Body of pancreas (tissue), 4 donors: ENCODE results near the gene SPRING1. TPM values are rescaled to one million over a fixed set of nuclear protein-coding genes. Genes with fewer than 3 reads are reported as not detected.
"Not testable (repeated sequence)": the region's sequence is repeated elsewhere in the genome, so short reads cannot be mapped to it uniquely, and the experiment has no call there.

Experiments used
- ATAC-seq: fragments of 150-250 bp; one replicate; pipeline ENCODE4 v1.9.1; 2016
- DNase-seq, 4 donors: peaks; one replicate each; pipeline ENCODE4 v3.0.0-alpha.2; 2019
- H3K27ac ChIP-seq, 4 donors: fragments of 200-600 bp; sonication (generic); 1 replicate in 3 of 4; 2 replicates in 1 of 4; pipeline versions ENCODE4 v1.5.1 to v1.6.1; 2016 to 2019; ENCODE audit warnings: mild to moderate bottlenecking in 1 of 4, mixed read lengths in 1 of 4, moderate library complexity in 1 of 4
- H3K27me3 ChIP-seq, 2 donors: fragments of 200-600 bp; sonication (generic); one replicate each; pipeline ENCODE4 v1.6.0; 2016; ENCODE audit warnings: mild to moderate bottlenecking in 1 of 2
- H3K36me3 ChIP-seq, 2 donors: fragments of 200-600 bp; sonication (generic); replicated peaks in 1 of 2; 2 replicates each; pipeline ENCODE4 v1.5.1; 2016; ENCODE audit warnings: low read depth in 2 of 2; ENCODE audit not compliant: insufficient read depth in 1 of 2
- H3K4me1 ChIP-seq: fragments of 200-600 bp; sonication (generic); one replicate; pipeline ENCODE4 v1.6.0; 2016
- H3K4me3 ChIP-seq, 2 donors: fragments of 200-600 bp; sonication (generic); 1 replicate in 1 of 2; 2 replicates in 1 of 2; pipeline ENCODE4 v1.5.1; 2016 to 2019
- H3K9me3 ChIP-seq, 3 donors: fragments of 200-600 bp; sonication (generic); 1 replicate in 2 of 3; 2 replicates in 1 of 3; pipeline ENCODE4 v1.5.1; 2016
- CTCF ChIP-seq, 7 experiments: fragments of 450-650 bp in 4 of 7; fragments of 200-600 bp in 3 of 7; sonication (generic) in 3 of 7; IDR thresholded peaks; one replicate each; pipeline ENCODE4 v1.5.1; 2016 to 2019; ENCODE audit warnings: antibody characterized with exemption in 7 of 7
- POLR2A ChIP-seq, 3 donors: fragments of 450-650 bp; IDR thresholded peaks; one replicate each; pipeline ENCODE4 v1.6.1; 2016; ENCODE audit warnings: antibody characterized with exemption in 3 of 3, mild to moderate bottlenecking in 2 of 3
- WGBS, 2 donors: methylation state at CpG; one replicate each; pipeline ENCODE4 v1.1.5; 2017; 5-methylcytosine and 5-hydroxymethylcytosine counted together
- intact Hi-C: fragments of 100-400 bp; cut with DNase I; formaldehyde crosslinking; loops from one replicate; pipeline ENCODE4 v1.15.1; 2023
- total RNA-seq, 2 donors: library from RNA; depleted of rRNA; stranded (reverse); fragments of >200 nt; gene quantifications; one replicate each; pipeline ENCODE4 v1.1.0, GENCODE V29; 2016

Gene SPRING1
- total RNA-seq, 2 donors from 2014 or later = 9.1 to 9.9 TPM

- Histone ChIP-seq H3K36me3 (no peaks in the 10 kb centered on the region), H3K27me3 (no peaks in the 10 kb centered on the region), H3K4me3 (no peak overlapping the region), H3K27ac (no peak overlapping the region), H3K9me3 (no peaks in the 10 kb centered on the region), H3K4me1 (no peaks in the 10 kb centered on the region)
- no peak for TF ChIP-seq CTCF (IDR thresholded peaks at IDR 0.05)
- no peak for TF ChIP-seq POLR2A (IDR thresholded peaks at IDR 0.05)
- DNase-seq (no peak), ATAC-seq (no peak)
- intact Hi-C loops = no loop called here
- WGBS, 2 donors = 78 to 90% methylated on average over 4 of the region's 4 CpGs
These were observed 7.7 kb upstream of the SPRING1 start for GRCh38 chr12:116745554-116745953.

GRCh38 chr12:116744766-116745165 is 6.9 kb upstream of the SPRING1 start:
- H3K9me3 ChIP-seq = no peaks in the 10 kb centered on the region
- no peak for TF ChIP-seq CTCF (IDR thresholded peaks at IDR 0.05)
- no peak for TF ChIP-seq POLR2A (IDR thresholded peaks at IDR 0.05)
- no peaks in the 10 kb centered on the region for H3K27me3 ChIP-seq
- WGBS, 2 donors = 41 to 71% methylated on average over 3 of the region's 3 CpGs
- ATAC-seq = no peak
- H3K4me1 ChIP-seq = no peaks in the 10 kb centered on the region
- no peaks in the 10 kb centered on the region for H3K36me3 ChIP-seq
- no peak overlapping the region for H3K27ac ChIP-seq
- DNase-seq = no peak
- intact Hi-C loops = no loop called here
- no peak overlapping the region for H3K4me3 ChIP-seq

GRCh38 chr12:116742787-116743186 is 4.9 kb upstream of the SPRING1 start:
- 33 to 53% methylated on average over 2 of the region's 2 CpGs for WGBS, 2 donors
- H3K27ac ChIP-seq, H3K4me3 ChIP-seq, ATAC-seq, H3K9me3 ChIP-seq, intact Hi-C loops, DNase-seq, H3K36me3 ChIP-seq, H3K4me1 ChIP-seq, H3K27me3 ChIP-seq: not testable (repeated sequence)

- WGBS, 2 donors = 74 to 81% methylated on average over 7 of the region's 7 CpGs
- intact Hi-C loops = no loop called here
These were observed 1.6 kb upstream of the SPRING1 start for GRCh38 chr12:116739381-116739887.

More at GRCh38 chr12:116739381-116739887, 1.6 kb upstream of the SPRING1 start:
- DNase-seq (no peak), ATAC-seq (no peak)
- TF ChIP-seq POLR2A (IDR thresholded peaks at IDR 0.05) (no peak), CTCF (IDR thresholded peaks at IDR 0.05) (no peak)
- H3K4me3 ChIP-seq = no peak overlapping the region
- no peaks in the 10 kb centered on the region for H3K9me3 ChIP-seq
- H3K4me1 ChIP-seq = peaks cover 24% of the 10 kb centered on the region
- H3K27me3 ChIP-seq = no peaks in the 10 kb centered on the region
- H3K27ac ChIP-seq = no peak overlapping the region
- H3K36me3 ChIP-seq = no peaks in the 10 kb centered on the region
